Stimulated activated naive CD8-positive, alpha-beta T cell treated with anti-CD3 and anti-CD28 coated beads, Interleukin-15, Interleukin-2, amounts not matched to agents 100 ng/mL and 50 ng/mL, for 24 hours (primary cell): Measurements from ENCODE around the gene GNG12.

Experiments used
- H3K27ac Mint-ChIP-seq: one replicate; pipeline ENCODE4 v1.8.0; 2021; ENCODE audit warnings: mild to moderate bottlenecking, mixed read lengths
- H3K27me3 Mint-ChIP-seq: one replicate; pipeline ENCODE4 v1.8.0; 2021; ENCODE audit warnings: mixed read lengths
- H3K36me3 Mint-ChIP-seq: one replicate; pipeline ENCODE4 v1.8.0; 2021; ENCODE audit warnings: low read depth, mixed read lengths
- H3K4me1 Mint-ChIP-seq: one replicate; pipeline ENCODE4 v1.8.0; 2021; ENCODE audit warnings: low read depth, mixed read lengths
- H3K4me3 Mint-ChIP-seq: one replicate; pipeline ENCODE4 v1.8.0; 2021; ENCODE audit warnings: mild to moderate bottlenecking, mixed read lengths
- H3K9me3 Mint-ChIP-seq: one replicate; pipeline ENCODE4 v1.8.0; 2021; ENCODE audit warnings: mixed read lengths

GNG12 gene

DNA sequence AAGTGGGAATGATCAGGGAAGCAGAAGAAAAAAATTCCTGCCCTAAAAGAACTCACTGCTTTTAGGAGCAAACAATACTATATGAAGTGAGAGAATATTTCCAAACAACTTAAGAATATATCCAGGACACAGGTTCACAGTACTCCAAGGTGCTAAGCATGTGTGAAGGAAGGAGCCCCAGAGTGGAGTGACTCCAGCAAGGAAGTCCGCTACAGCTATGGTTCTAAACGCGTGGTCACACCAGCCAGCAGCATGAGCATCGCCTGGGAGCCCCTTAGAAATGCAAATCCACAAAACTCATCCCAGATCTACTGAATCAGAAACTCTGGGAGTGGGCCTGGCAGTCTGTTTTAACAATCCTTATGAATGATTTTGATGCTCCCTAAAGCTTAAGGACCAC is 112.2 kb downstream of the GNG12 start:
- Mint-ChIP-seq H3K4me3 (no peak overlapping the region), H3K36me3 (no peaks in the 10 kb centered on the region), H3K9me3 (no peaks in the 10 kb centered on the region), H3K4me1 (peaks cover 7% of the 10 kb centered on the region), H3K27me3 (peaks cover 5% of the 10 kb centered on the region), H3K27ac (no peak overlapping the region)

DNA sequence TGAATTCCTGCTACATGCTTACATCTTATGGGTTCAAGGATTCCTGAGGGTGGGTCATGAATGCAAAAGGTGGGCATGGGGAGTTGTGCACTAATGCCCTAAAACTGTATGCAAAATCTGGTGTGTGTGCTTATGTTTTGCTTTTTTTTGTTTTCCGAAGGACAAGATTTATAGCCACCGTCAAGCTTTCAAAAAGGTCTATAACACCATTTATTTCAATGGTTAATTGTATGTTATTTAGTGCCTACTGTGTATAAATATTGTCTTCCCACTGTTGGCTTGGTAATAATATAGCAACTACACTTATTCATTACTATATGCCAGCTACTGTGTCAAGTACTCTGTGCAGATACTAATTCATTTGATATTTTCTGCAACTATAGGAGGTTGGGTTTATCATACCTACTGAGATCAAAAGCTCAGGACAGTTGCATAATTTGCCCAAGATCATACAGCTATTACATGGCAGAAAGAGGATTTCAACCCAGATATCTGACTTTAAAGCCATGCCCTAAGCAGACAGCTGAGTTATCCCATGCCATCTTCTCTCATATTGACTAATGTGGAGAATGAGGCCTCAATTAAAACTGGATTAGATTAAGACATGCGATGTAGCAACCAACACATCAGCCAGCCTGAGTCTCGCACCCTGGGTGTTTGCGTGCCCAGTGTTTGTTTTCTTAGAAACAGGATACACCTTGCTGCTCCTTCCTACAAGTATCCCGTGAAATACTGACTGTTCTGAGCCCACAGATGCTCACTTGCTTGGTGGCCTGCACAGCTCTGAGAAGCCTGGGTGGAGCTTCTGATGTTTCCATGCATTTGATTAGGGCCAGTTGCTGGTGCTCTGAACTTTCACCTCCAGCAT is 113.7 kb downstream of the GNG12 start:
- Mint-ChIP-seq H3K9me3 (no peaks in the 10 kb centered on the region), H3K27ac (no peak overlapping the region), H3K4me1 (no peaks in the 10 kb centered on the region), H3K36me3 (no peaks in the 10 kb centered on the region), H3K4me3 (no peak overlapping the region), H3K27me3 (peaks cover 5% of the 10 kb centered on the region)

DNA sequence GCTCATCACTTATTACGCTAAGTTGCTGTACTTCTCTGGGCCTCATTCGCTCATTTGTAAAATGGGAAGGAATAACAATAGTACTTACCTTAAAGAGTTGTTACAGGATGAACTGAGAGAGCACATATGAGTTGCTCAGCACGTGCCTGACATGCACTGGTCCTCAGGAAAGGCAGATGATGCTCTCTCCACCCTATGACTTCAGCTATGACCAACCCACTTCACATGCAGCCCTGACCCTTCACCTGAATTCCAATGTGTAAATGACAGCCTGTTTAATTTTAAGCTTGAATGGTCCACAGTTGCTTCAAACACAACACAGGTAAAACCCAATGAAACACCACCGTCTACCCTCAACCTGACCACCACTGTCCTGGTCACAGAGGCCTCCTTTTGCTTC is 115.4 kb downstream of the GNG12 start:
- Mint-ChIP-seq H3K36me3 (no peaks in the 10 kb centered on the region), H3K4me3 (no peak overlapping the region), H3K27ac (no peak overlapping the region), H3K27me3 (peaks cover 5% of the 10 kb centered on the region), H3K4me1 (peaks cover 8% of the 10 kb centered on the region), H3K9me3 (no peaks in the 10 kb centered on the region)

DNA sequence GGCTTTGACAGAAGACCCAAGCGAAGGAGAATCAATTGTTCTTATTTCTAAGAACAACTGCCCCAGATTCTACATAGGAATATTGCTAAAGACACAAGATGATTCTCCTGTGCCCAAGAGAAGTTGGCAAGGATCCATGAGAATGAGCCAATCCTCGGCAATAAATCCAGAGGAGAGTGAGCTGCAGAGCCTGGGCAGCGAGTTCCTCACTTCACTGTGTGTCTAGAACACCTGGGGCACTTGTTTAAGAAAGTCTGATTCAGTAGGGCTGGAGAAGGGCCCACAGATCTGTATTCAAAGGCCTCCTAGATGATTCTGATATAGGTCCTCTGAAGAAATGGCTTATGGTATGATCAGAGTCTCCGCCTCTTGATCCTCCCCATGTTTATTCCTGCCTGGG is 116.5 kb downstream of the GNG12 start:
- Mint-ChIP-seq H3K27me3 (peaks cover 5% of the 10 kb centered on the region), H3K4me3 (no peak overlapping the region), H3K27ac (no peak overlapping the region)

DNA sequence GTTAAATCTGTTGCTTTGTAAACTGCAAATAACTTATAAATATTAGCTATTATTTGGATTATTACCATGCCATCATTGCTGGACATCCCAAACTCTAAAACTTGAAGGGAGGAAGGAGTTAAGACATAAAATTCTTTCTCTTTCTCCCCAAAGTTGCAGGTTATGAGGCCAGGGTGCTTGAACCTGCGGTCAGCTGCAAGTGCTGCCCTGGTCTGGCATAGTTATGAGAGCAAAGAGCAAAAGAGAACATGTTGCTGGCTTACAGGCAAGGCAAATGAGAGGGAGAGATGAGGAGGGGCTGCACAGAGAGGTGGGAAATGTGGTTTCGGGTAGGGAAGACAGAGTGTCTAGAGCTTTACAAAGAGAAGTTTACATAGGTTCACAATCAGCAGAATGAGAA is 117.4 kb downstream of the GNG12 start:
- peaks cover 8% of the 10 kb centered on the region for H3K4me1 Mint-ChIP-seq
- no peaks in the 10 kb centered on the region for H3K36me3 Mint-ChIP-seq
- no peaks in the 10 kb centered on the region for H3K9me3 Mint-ChIP-seq
- peaks cover under 1% of the 10 kb centered on the region for H3K27me3 Mint-ChIP-seq
- no peak overlapping the region for H3K4me3 Mint-ChIP-seq
- no peak overlapping the region for H3K27ac Mint-ChIP-seq

More for the DNA sequence above, 116.5 kb downstream of the GNG12 start:
- Mint-ChIP-seq H3K9me3 (no peaks in the 10 kb centered on the region), H3K4me1 (peaks cover 8% of the 10 kb centered on the region), H3K36me3 (no peaks in the 10 kb centered on the region)

DNA sequence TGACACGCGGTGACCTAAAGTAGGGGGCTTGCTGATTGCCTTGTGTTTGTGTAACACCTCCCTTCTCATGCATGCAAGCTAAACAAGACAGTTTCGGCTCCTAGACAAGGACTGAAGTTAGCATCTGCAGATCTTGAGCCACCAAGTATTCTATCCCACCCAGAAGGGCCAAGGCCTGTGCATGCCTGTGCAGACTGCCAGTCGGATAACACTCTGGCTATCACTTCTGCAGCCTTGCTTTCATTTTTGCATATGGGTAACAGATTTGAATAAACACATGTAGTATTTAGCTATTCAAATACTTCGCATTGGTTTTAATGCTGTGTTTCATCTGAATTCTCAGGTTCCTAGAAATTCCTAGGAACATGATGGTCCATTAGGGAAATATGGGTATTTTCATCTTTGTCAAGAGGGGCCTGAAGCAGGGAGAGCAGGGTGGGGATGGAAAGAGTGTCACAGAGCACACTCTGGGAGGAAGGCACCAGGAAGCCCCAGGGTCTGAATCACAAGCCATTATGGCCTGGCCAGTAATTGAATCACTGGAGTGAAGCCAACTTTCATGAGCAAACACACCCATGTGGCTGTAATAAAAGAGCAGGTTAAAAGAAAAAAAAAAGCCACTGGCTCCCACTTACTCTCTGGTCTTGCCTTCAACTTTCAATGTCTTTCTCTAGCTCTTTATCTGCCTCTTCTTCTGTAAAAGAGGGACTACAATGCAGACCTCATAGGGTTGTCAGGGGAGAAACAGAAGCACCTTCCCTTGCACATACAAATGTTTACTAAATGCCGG is 120.0 kb downstream of the GNG12 start:
- Mint-ChIP-seq H3K36me3 (no peaks in the 10 kb centered on the region), H3K27me3 (no peaks in the 10 kb centered on the region), H3K4me3 (no peak overlapping the region), H3K27ac (no peak overlapping the region), H3K4me1 (peaks cover 8% of the 10 kb centered on the region), H3K9me3 (no peaks in the 10 kb centered on the region)

DNA sequence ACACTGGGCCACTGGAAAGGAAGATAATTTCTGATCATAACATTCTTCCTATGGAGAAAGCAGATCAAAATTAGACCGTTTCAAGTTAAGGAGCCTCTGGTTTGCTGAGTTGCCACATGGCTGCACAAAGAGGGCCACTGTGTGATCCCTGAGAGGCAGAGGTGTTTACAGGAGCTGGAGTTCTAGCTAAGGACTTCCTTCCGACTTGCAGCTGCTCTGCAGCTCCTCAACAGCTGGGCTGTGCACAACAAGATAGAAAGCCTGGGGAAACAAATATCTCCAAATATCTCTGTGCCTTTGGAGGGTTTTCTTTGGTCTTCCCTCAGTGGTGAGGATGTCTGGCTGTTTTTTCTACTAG is 121.4 kb downstream of the GNG12 start:
- no peak overlapping the region for H3K4me3 Mint-ChIP-seq
- H3K27me3 Mint-ChIP-seq, result no peaks in the 10 kb centered on the region
- no peak overlapping the region for H3K27ac Mint-ChIP-seq
- H3K9me3 Mint-ChIP-seq, result no peaks in the 10 kb centered on the region
- no peaks in the 10 kb centered on the region for H3K36me3 Mint-ChIP-seq
- peaks cover 8% of the 10 kb centered on the region for H3K4me1 Mint-ChIP-seq

DNA sequence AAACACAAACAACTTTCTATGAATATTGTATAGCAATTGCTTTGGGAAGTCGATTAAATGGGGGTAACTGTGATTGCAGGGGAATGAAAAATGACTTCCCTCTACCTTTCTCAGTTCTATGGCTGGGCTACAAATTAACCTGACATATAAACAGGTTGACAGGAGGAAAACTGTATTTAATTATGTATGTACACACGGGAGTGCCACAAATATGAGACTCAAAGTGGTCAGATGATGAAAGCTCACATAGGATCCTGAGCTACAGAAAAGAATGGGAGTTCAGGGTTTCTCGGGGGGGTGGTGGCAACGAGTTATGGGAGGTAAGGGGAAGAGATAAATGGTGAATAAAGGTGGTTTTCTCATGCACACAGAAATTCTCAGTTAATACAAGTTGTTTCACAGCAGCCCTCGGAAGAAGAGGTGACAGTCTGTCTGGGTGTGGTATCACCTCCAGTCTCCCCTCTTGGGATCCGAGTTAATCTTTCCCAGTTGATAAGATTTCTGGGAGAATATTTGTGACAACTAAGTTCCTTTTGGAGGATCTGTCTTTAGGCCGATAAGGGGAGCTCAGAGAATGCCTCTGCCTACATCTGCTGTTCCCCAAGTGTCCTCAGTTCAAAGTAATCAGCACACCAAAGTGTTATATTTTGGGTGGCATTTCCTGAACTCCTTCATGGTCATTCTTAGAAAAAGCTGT is 122.0 kb downstream of the GNG12 start:
- Mint-ChIP-seq H3K4me3 (no peak overlapping the region), H3K36me3 (no peaks in the 10 kb centered on the region), H3K9me3 (no peaks in the 10 kb centered on the region)

DNA sequence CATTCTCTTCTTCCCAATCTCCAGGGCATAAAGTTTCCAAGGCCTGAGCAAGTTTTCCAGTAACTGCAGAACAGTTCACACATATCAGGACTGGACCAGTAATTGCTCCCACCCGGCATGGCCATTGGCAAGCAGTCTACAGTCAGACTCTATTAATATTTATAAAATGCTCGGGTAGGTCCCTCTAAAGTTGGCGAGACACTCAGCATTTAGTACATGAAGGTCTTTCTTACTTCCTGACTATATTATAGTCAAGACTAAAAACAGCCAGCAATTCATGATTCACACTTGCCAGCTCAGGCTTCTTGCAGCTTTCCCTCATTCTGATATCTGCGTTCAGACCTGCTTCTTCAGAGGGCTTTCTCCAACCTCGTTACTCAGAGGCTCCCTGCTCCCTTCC is 122.8 kb downstream of the GNG12 start:
- no peaks in the 10 kb centered on the region for H3K36me3 Mint-ChIP-seq
- H3K4me3 Mint-ChIP-seq, result no peak overlapping the region
- H3K27ac Mint-ChIP-seq, result no peak overlapping the region
- H3K4me1 Mint-ChIP-seq, result peaks cover 8% of the 10 kb centered on the region
- H3K9me3 Mint-ChIP-seq, result no peaks in the 10 kb centered on the region
- no peaks in the 10 kb centered on the region for H3K27me3 Mint-ChIP-seq

More for the DNA sequence above, 122.0 kb downstream of the GNG12 start:
- no peaks in the 10 kb centered on the region for H3K27me3 Mint-ChIP-seq
- peaks cover 8% of the 10 kb centered on the region for H3K4me1 Mint-ChIP-seq
- no peak overlapping the region for H3K27ac Mint-ChIP-seq

DNA sequence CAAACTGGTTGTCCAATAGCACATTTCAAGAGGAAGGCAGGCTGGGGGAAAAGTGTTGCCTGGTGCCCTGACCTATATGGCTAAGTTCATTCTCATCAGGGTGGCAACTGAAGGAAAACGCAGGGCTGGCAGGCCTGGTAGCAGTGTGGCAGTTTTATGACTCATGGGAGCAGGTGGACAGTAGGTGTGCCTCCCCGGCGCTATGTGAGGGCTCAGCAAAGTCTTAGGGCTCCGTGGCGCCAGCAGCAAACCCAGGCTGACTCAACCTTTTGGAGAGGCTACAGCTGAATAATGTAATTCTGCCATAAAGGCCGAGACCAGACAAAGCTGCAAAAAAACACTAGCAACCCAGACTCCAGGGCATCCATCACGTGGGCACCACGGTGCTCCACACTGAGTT is 124.7 kb downstream of the GNG12 start:
- H3K4me3 Mint-ChIP-seq, result no peak overlapping the region
- no peak overlapping the region for H3K27ac Mint-ChIP-seq
- H3K36me3 Mint-ChIP-seq, result no peaks in the 10 kb centered on the region
- no peaks in the 10 kb centered on the region for H3K9me3 Mint-ChIP-seq
- H3K27me3 Mint-ChIP-seq, result peaks cover 3% of the 10 kb centered on the region
- peaks cover 7% of the 10 kb centered on the region for H3K4me1 Mint-ChIP-seq

DNA sequence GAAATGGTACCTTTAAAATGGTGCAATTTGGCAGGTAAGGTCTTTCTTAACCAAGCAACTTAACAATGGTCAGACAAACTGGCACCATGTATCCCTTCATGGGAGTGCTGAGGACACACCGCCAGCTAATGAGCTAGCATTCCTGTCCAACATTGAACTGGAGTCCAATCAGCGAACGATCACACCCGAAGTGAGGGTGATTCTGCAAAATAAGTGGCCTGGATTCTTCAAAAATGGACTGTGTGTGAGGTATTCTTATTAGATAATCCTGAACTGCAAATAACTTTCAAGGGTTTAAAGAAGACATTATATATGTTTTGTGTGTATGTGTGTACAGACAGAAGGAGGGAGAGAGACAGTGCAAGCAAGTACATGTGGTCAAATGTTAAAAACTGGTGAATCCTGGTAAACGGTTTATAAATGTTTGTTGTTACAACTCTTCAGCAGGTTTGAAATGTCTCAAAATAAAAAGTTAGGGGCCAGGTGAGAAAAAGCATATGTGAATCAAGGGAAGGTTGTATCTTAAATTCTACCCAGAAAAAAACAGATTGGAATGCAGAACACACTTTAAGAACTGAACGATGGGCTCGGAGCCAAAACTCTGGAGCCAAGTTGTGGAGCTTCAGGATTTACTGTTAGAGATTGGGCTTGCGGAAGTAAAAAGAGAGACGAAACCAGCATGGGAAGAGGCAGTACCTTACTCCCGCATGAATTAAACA is 127.4 kb downstream of the GNG12 start:
- Mint-ChIP-seq H3K27me3 (peaks cover 3% of the 10 kb centered on the region), H3K4me3 (no peak overlapping the region), H3K27ac (no peak overlapping the region), H3K4me1 (peaks cover 6% of the 10 kb centered on the region), H3K36me3 (no peaks in the 10 kb centered on the region), H3K9me3 (no peaks in the 10 kb centered on the region)

DNA sequence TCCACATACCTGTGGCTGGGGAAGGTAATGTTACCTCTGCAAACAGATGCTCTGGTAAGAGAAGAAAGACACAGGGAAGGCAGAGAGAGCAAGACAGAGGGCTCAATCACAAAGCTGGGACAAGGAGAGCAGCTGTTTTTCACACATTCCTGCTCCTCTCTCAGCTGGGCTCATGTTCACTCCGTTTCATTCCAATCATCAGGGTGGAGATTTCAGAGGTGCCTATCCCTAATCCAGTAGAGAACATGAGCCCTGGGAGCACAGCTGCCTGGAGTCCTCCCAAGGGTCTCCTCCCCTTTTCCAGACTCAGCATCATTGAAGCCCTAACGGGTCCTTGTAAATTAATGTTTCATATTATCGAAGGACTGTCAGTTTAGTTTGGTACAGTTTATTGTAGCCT is 128.9 kb downstream of the GNG12 start:
- peaks cover 3% of the 10 kb centered on the region for H3K27me3 Mint-ChIP-seq
- H3K4me1 Mint-ChIP-seq, result peaks cover 17% of the 10 kb centered on the region
- H3K27ac Mint-ChIP-seq, result no peak overlapping the region
- no peaks in the 10 kb centered on the region for H3K9me3 Mint-ChIP-seq
- no peak overlapping the region for H3K4me3 Mint-ChIP-seq
- H3K36me3 Mint-ChIP-seq, result no peaks in the 10 kb centered on the region

DNA sequence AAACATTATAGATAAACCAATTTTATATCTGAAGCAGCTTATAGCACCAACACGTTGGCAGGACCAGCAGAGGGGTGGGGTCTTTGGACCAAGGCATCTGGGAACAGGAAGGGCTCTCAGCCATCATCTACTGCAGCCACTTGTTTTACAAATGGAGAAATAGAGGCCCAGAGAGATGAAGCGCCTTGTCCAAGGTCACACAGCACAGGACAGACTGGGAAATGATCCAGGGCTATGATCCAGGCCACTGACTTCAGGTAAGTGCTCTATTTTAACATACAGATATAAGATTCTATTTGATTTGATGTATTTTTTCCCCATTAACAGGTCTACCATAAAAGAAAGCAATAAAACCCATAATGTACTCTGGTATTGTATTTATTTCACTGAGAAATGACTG is 131.4 kb downstream of the GNG12 start:
- Mint-ChIP-seq H3K4me1 (peaks cover 19% of the 10 kb centered on the region), H3K27ac (no peak overlapping the region), H3K27me3 (peaks cover 3% of the 10 kb centered on the region), H3K4me3 (no peak overlapping the region), H3K9me3 (no peaks in the 10 kb centered on the region), H3K36me3 (no peaks in the 10 kb centered on the region)

DNA sequence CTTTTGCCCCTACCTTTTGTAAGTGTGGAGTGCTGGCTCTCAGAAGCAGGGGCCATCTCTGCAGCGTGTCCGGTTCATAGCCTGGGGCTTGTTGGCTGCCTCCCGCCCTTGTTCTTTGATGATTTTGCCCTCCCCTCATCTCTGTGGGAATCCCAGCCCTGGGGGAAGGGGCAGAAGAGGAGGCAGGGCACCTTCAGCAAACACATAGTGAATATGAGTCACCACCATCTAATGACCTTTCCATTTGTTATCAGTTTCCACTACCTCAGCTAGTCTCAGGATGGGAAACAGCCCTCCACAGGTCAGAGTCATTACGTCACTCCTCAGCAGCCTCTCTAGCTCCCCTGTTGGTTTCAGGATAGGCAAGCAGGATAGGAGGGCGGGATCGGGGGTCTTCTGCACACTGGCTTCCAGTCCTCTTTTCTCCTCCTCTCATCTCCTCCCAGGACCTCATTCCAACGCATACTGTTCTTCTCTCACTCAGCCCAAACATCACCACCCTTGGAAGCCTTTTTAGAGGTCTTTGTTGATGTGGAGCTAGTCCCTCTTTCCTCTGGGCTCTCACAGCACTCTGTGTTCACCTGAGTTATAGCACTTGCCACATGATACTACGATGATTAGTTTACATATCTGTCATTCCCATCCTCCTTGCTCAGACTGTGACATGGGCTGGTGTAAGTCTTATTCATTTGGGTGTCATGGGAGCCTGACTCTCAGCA is 132.4 kb downstream of the GNG12 start:
- H3K27ac Mint-ChIP-seq, result peak overlapping the region; percentile 54
- peaks cover 4% of the 10 kb centered on the region for H3K27me3 Mint-ChIP-seq
- peaks cover 20% of the 10 kb centered on the region for H3K4me1 Mint-ChIP-seq
- H3K4me3 Mint-ChIP-seq, result no peak overlapping the region
- H3K36me3 Mint-ChIP-seq, result no peaks in the 10 kb centered on the region
- H3K9me3 Mint-ChIP-seq, result no peaks in the 10 kb centered on the region
